ENCODE results near the gene NANOS1.
"Not testable (repeated sequence)": the region's sequence is repeated elsewhere in the genome, so short reads cannot be mapped to it uniquely, and the experiment has no call there.

The NANOS1 gene

DNA sequence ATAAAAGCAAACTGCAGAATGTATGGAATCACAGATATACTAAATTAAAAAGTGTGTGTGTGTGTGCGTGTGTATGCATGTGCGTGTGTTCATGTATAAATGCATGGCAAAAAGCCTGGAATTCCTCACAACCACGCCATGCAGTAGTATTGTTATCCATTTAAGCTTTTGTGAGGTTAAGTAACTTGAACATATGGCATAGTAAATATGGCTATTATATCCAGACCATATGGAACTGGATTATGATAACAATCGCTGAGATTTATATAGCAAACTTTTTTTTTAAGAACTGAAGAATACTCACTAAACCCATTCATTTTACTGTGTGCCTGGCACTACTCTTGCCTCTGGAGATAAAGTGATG is 22.3 kb upstream of the NANOS1 start:
- DNase-seq (ENCODE audit: low spot score), result no peak

DNA sequence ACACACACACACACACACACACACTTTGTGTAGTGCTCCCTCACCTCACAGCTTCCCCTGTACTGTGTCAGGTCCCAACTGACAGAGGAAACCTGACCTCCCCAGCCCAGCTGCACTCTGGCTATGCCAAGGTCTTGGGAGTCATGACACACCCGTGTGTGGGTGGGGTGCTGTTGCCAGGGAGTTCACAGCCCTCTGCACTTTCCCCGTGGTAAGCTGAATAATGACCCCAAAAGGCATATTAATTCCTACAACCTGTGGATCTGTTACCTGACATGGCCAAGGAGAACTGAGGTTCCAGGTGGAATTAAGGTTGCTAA is 8.9 kb upstream of the NANOS1 start:
- no peak for DNase-seq (ENCODE audit: low spot score)

DNA sequence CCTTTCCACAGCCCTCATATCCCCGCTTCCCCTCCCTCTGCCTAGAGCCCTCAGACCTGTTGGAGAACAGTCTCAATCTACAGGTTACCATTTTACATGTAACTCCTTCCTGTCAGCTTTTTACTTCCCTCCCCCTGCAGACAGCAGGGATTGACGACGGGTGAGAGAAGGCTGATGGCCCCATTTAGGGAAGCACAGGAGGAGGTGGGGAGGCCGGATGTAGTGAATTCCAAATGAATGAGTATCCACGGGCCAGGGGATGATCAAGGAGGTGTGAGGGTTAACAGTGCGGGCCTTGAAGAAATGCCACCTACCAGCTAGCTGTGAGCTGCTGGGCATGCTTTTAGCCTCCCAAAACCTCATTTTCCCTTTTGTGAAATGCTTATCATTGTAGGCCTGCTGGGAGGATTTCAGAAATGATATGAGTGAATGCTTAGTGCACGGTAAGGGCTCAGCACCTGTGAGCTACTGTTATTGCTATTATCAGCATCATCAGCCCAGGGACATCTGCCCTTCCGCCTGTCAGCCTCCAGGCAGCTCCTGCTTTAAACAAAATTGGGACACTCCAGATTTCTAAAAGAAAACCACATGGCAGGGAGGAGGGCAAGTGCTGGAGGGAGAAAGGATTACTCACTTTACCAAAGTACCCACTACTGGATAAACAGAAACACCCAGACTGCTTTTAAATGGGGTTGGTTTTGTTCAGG is 6.5 kb upstream of the NANOS1 start:
- no peak for DNase-seq (ENCODE audit: low spot score)

DNA sequence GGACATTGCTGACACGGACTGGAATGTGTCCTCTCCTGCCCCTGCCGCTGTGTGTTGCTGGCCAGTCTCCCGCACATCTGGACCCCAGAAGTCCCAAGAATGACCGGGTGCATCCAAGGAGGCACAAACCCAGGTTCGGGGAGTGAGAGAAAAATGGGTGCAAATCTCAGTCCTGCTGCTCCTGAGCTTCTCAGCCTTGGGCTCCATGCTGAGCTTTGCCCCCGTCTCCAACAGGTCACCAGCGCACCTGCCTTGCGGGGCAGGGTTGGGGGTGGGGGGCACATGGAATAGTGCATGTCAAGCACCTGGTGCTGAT is 6.0 kb upstream of the NANOS1 start:
- DNase-seq (ENCODE audit: low spot score), result no peak

DNA sequence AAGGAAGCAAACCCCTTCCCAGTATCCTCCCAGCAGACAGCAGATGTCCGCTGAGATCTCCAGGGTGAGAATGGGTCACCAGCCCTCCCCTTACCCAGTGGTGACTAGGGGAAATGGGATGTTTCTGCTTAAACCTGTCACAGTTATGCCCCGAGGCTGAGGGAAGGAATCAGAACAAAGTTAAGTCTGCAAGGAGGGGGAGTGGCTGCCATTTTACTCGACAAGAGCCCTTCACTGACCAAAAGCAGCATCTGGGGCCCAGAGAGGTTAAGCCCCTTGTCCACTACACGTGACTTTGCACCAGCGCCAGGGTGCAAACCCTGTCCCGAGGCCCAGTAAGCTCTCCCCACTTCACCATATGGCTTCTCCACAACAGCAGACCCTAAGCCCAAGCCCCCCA is 4.6 kb upstream of the NANOS1 start:
- no peak for DNase-seq (ENCODE audit: low spot score)

DNA sequence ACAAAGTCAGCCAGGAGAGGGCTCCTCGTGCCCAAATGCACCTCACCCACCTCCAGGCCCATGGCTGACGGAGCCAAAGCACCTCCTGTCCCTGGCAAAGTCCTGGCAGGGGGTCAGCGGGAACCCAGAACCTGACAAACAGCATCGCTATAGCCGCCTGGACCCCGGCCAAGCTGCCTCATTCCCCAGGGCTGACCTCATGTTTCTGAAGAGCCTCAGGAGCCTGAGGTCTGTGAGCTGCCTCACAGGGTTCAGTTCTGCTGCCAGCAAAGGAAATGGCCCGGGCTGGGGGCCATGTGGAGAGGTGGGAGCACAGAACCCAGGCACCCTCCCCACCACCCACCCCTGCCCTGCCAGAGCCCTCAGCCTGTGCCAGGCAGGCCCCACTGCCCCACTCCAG is 4.2 kb upstream of the NANOS1 start:
- peak; percentile 40 for DNase-seq (ENCODE audit: low spot score)

DNA sequence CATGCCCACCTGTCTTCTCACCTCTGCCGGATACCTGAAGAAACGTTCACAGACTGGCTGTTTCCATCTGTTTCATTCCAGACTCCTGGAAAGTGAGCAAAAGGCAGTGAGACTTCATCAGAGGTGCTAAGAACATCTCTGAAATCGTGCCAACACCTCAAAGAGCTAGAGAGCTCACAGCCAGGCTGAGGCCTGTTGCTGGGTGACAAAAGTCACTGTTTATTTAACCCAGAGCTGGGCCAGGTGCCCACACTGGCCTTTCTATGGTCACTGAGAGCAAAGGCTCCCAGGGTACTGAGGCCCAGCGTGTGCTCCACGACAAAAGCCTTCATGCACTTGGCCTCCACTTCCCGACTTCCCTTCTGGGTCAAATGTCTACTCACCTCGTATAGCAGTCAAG is 3.7 kb upstream of the NANOS1 start:
- DNase-seq (ENCODE audit: low spot score), result no peak

DNA sequence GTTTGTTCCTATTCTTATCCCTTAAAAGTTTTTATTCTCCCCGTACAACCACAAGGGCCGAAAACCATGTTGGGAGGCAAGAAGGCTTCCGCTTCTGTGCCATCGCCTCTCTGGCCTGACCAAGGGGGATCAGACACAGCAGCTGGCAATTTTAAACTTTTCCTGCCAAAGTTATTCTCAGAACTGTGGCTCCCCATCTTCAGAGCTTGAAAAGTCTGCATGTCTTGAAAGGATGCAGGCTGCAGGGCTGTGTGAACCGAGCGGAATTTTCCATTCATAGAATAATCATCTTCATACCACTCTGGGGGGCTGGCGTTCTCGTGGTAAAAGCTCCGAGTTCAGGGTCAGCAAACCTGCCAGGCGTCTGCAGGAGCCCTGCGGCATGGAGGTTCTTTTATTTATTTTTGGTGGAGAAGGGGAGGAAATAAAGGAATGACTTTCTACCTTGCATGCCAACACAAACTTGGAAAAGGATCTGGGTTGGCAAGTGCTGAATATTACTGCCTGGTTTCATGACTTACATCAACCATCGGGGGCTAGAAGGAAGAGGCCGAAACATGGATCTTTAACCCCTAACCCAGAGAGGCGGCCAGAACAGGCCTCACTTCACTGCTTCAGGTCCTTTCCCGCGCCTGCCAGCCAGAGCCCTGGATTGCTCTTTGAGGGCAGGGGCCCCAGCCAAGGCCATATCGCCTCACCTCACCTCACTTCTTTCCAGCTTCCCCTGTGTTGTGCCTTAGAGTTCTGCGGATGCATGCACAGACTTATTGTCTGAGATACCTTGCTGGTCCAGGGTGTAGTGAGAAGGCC is 3.0 kb upstream of the NANOS1 start:
- no peak for DNase-seq (ENCODE audit: low spot score)

DNA sequence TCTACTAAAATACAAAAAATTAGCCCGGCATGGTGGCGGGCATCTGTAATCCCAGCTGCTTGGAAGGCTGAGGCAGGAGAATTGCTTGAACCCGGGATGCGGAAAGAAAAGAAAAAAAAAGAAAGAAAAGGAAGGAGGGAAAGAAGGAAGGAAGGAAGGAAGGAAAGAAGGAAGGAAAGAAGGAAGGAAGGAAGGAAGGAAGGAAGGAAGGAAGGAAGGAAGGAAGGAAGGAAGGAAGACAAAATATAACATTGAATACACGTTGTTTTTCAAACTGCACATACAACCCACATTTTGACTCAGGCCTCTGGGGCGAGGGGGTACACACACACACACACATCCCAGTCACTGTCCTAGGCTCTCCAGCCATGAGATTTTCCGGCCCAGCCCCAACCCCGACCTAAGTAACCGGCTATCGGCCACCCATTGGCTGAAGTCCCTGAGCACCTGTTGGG is 1.0 kb upstream of the NANOS1 start:
- DNase-seq (ENCODE audit: low spot score), result not testable (repeated sequence)

DNA sequence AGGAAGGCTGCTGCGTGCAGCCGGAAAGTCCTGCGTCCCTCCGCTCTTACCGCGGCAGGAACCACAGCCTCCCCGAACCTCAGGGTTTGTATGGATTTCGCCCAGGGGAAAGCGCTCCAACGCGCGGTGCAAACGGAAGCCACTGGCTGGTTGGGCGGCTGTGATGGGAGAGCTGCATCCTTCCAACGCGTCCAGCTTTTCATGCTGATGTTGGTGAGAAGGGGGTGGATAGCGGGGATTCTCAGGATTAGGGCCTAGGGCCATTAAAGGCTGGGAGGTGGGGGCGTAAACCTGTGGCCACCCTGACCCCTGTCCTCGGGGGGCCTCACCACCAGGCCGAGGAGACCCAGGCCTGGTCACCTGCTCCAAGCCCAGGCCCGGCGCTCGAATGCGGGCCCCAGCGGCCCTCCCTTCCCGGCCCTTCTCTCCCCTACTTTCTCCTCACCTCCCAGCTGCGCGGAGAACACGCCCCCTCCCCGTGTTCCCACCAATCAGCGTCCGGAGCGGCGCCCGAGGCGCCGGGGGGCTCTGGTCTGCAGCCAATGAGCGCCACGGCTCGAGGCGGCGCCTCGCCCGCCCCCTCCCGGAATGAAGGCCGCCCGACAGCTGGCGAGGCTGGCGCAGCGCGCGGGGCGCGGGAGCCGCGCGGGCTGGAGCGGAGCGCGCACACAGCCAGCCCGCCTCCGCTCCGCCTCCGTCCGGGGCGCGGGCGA is 458 bp upstream of the NANOS1 start:
- DNase-seq (ENCODE audit: low spot score), result peak; percentile 91

DNA sequence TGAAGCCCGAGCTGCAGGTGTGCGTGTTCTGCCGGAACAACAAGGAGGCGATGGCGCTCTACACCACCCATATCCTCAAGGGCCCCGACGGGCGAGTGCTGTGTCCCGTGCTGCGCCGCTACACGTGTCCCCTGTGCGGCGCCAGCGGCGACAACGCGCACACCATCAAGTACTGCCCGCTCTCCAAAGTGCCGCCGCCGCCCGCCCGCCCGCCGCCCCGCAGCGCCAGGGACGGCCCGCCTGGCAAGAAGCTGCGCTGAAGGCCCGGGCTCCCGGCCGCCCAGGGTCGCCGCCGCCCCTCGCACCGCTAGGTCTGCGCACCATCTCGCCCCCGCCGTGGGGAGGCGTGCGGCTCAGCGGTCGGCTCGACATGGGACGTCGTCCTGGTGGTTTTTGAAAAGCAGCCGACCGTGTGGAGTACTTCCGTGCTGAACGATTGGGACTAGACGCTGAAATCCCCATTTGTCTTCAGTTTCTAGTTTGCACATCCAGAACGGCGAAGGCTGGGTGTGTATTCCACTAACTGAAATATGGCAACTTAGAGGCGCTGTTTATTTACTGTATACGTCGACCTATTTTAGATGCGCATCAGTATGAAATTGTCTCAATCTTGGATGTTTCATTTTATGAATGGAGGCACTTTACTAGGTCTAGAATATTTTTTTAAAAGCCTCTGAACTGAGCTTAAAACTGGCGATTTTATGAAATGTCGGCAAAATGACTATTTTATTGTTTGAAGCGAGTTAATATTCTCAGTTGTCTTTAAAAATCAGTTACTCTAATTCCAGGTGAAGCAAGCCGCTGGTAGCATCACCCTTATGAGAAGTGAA is 1.1 kb downstream of the NANOS1 start:
- DNase-seq (ENCODE audit: low spot score), result peak; percentile 46

DNA sequence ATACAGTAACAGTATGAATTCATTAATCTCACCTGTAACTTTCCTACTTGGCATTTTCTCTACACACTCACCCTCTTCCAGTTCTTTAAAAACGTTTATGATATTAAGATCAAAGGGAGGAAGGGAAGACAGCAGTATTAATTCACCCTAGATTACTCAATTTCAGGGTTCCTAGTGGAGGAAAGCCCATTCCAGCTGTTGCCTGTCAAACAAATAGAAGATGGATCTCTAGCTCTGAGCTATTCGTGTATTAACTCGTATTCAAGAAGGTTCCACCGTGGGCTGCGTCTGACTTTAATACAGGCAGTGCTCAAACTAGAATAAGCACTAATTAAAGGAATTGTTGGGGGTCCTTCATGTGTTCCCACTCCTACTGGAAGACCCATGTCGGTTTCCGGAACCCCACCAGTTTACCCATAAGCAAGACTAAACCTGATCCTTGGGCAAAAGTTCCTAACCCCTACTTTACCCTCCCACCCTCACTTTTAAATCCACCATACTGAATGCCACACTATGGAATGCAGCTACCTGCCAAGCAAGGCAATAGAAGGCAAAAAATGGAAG is 2.1 kb downstream of the NANOS1 start:
- DNase-seq (ENCODE audit: low spot score), result no peak

DNA sequence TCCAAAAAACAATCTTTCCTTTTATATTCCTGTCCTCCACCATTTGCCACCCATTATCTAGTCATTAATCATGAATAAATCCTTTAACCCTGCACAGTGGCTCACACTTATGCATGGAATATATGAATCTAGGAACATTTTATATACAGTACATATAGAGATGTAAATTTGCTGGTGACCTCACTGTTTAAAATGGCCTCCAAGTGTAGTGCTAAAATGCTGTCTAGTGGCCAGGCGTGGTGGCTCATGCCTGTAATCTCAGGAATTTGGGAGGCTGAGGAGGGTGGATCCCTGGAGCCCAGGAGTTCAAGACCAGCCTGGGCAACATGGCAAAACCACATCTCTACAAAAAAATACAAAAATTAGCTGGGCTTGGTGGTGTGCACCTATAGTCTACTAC is 9.6 kb downstream of the NANOS1 start:
- no peak for DNase-seq (ENCODE audit: low spot score)

DNA sequence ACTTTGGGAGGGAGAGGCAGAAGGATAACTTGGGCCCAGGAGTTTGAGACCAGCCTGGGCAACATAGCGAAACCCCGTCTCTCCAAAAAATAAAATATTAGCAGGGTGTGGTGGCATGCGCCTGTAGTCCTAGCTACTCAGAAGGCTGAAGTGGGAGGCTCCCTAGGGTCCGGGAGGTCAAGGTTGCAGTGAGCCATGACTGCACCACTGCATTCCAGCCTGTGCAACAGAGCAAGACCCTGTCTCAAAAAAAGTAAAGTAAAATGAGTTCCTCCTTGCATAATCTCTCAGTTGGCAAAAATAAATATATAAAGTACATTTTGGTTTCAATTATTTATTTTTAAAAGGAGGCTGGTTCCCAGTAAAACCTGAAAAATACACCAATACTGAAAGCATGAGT is 11.8 kb downstream of the NANOS1 start:
- DNase-seq (ENCODE audit: low spot score), result no peak

DNA sequence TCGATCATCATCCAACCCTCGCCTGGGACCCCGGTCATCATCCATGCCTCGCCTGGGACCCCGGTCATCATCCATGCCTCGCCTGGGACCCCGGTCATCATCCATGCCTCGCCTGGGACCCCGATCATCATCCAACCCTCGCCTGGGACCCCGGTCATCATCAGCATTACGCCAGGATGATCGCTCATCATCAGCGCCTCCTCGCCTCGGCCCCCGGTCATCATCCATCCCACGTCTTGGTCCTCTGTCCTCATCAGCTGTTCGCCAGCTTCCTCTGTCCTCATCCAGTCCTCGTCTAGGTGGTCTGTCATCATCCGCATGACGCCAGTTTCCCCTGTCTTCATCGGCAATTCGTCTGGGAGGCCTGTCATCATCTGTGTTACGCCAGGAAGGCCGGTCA is 12.7 kb downstream of the NANOS1 start:
- DNase-seq (ENCODE audit: low spot score), result no peak

DNA sequence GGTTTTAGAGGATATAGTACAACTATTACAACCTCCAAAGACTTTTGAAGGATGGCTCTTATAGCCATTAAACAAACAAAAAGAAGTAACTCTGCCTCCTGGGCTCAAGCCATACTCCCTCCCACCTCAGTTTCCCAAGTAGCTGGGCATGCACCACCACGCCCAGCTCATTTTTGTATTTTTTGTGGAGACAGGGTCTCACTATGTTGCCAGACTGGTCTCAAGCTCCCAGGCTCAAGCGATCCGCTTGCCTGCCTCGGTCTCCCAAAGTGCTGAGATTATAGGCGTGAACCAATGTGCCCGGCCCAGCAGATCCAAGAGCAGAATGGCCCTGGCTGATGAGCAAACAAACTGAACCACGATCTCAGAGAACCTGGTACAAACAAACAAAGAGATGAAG is 16.0 kb downstream of the NANOS1 start:
- no peak for DNase-seq (ENCODE audit: low spot score)

DNA sequence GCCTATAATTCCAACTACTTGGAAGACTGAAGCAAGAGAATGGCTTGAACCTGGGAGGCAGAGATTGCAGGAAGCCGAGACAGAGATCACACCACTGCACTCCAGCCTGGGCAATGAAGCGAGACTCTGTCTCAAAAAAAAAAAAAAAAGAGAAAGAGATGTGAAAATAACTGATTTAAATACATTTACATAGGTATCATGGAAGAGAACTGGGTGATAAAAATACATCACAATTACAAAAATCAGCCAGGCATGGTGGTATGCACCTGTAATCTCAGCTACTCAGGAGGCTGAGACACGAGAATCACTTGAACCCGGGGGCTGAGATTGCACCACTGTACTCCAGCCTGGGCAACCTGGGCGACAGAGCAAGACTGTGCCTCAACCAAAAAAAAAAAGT is 19.8 kb downstream of the NANOS1 start:
- DNase-seq (ENCODE audit: low spot score), result no peak

DNA sequence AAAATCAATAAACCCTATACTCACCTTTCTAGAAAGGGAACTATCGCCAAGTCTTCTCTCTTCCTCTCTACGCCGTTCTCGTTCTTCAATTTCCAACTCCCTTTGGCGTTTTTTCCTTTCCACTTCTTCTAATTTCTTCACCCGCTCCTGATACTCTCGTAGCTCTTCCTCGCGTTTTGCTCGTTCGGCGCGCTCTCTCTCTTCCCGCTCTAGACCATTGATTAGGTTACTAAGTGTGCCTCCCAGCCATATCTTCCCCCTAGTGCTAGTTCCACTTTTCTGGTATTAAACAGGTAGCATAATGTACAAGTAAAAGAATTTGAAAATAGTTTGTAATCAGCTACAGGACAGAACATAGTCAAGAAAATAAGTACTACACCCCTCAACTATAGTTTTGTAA is 20.3 kb downstream of the NANOS1 start:
- DNase-seq (ENCODE audit: low spot score), result no peak

DNA sequence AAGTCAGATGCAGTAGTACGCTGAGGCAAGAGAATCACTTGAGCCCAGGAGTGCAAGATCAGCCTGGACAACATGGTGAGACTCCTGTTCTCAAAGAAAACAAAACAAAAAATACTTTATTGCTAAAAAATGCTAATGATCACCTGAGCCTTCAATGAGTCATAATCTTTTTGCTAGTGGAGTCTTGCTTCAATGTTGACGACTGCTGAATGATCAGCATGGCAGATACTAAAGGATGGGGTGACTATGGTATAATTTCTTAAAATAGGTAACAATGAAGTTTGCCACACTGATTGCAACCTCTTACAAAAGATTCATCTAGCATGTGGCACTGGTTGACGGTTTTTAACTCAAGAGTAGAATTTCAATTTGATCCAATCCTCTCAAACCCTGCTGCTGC is 22.3 kb downstream of the NANOS1 start:
- DNase-seq (ENCODE audit: low spot score), result no peak

DNA sequence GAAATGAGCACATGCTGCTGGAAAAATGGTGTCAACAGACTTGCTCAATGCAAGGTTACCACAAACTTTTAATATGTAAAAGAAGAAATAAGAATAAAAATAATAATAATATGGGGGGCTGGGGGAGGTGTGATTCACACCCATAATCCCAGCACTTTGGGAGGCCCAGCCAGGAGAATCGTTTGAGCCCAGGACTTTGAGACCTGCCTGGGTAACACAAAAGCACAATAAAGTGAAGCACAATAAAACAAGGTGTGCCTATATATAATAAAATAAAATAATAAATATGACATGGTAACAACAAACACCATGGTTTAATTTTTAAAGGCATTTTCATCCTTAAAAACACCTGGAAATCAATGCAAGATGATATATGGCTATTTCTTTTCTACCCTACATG is 26.0 kb downstream of the NANOS1 start:
- DNase-seq (ENCODE audit: low spot score), result no peak

DNA sequence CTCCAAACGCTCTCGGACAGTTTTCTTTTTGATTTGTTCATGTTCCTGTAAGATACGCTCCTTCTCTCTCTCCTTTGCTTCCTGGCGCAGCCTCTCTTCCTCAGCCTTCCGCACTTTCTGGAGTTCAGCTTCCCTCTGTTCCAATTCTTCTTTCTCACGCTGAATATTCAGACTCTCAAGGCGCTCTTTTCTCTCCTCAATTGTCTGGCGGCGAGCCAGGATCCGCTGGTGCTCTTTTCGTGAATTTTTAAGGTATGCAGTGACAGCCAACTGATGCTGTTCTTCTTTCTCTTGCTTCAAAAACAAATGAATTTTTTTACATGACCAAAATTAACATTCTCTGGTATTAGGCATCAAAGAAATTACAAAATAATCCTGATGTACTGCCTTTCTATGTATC is 28.5 kb downstream of the NANOS1 start:
- DNase-seq (ENCODE audit: low spot score), result no peak

DNA sequence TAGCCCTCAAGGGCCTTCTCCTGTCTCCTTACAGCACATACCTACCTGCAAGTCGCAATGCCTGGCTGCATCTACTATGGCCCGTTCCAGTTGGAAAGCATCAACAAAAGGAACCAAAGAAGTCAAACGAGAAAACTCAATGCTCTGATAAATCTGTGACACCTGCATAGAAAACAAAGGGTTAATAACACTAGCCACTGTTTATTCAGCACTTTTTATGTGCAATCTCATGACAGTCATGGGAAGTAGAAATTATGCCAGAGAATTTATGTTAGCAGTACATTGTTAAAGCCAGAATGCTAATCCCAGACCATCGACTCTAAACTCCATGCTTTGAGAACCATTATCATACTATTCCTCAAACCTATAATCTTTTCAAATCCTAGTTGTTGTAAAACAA is 30.0 kb downstream of the NANOS1 start:
- no peak for DNase-seq (ENCODE audit: low spot score)

Data from HuH-7.5 (cell line).